ENCODE measurements around the gene ZNF346. TPM values are rescaled to one million over a fixed set of nuclear protein-coding genes. Genes with fewer than 3 reads are reported as not detected.

ZNF346 gene, protein sequence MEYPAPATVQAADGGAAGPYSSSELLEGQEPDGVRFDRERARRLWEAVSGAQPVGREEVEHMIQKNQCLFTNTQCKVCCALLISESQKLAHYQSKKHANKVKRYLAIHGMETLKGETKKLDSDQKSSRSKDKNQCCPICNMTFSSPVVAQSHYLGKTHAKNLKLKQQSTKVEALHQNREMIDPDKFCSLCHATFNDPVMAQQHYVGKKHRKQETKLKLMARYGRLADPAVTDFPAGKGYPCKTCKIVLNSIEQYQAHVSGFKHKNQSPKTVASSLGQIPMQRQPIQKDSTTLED
- 10 to 100 TPM; 20.9 to 23.8 TPM for total RNA-seq

DNA sequence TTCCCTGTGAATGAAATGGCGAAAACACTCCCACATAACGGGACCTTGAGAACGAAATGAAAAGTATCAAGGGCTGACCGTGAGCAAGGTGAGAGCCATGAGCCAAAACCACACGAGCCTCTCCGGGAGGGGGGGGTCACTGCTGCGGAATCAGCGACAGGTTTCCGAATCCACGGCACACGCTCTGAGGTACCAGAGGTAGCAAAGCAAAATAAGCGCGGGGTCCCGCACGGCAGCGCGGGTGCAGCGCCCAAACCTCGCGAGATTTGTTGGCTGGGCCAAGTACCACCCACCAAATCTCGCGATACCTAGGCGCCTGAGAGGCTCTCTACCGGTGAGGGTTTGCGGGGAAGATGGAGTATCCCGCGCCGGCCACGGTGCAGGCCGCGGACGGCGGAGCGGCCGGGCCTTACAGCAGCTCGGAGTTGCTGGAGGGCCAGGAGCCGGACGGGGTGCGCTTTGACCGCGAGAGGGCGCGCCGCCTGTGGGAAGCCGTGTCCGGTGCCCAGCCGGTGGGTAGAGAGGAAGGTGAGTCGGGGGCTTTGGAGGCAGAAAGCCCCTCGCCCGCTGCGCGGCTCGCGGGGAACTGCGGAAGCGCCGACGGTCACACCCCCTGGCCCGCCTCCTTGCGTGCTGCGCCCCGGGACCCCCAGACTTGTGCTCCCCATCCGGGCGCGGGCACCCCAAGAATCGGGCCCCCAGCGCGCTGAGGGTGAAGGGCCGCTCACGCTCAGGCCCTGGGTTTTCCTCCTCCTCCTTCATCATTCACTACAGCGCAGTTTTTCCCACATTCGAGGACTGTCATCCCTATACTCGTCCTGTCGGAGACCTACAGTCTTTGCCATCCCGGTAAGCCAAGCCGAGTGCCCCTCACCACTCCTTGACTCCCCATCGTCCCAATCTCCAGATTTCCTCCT is at the start of gene ZNF346:
Gene ZNF346, plus strand, starts transcription at position 311 of the 917 bp plus-strand sequence. Its CDS starts 43 bp downstream, at position 354.

DNA sequence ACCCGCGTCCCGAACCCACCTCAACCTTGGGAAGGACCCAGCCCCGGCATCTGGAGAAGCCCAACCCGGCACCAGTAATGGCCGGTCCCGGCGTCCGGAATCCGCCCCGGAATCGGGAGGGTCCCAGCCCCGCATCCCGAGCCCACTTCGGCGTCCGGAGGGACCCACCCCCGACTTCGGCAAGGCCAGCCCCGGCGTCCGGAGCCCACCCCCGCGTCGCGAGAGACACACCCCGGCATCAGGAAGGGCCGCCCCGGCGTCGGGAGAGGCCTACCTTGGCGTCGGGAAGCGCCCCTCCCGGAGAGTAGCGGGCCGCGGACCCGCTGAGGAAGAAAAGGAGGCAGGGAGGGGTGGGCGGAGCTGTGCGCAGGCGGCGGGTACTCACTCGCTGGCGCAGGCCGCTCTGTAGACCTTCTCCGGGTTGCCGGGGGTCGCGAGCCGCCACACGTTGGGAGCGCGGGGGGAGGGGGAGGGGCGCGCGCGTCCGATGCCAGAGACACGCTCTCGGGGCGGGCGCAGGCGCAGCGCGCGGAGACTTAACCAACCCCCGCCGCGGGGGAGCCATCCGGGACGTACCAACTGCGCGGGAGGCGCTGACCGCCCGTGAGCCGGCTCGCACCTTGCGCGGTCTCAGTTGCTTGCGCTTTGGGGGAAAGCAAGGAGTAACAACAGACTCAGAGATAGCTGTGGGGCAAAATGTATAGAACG is 16.1 kb upstream of the ZNF346 start, which contains the start of gene UIMC1:
Gene UIMC1, minus strand, starts transcription at position 515 of the 708 bp plus-strand sequence. CDS start 24,164 bp downstream, outside the sequence.

DNA sequence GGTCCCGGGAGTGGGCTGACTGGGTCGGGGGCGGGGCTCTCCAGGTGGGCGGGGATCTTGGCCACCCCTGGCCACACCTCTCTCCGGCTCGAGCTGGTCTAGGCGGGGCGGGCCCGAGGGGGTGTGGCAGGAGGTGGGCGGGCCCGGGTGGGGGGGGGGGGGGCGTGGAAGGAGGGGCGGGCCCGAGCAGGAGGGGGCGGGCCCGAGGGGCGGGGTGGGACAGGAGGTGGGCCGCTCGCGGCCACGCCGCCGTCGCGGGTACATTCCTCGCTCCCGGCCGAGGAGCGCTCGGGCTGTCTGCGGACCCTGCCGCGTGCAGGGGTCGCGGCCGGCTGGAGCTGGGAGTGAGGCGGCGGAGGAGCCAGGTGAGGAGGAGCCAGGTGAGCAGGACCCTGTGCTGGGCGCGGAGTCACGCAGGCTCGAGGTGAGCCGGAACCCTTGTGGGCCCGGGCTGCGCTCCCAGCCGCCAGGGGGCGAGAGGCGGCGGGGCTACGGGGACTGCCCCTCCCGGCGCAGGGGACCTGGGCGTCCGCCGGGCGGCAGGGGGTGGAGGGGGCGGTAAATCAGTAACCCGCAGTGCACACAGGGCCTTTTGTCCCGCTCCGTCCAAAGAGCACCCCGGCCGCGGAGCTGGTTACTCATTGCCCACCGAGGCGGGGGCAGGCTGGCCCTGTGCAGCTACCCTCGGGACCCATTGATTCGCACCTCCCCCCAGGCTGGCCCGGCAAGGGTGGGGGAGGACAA is 64.3 kb downstream of the ZNF346 start, which contains the start of gene FGFR4:
Gene FGFR4, plus strand, starts transcription at position 262 of the 744 bp plus-strand sequence. CDS start 2,688 bp downstream, outside the sequence.

Other genes starting within 250 kb of the ZNF346 start
- not detected for gene UNC5A, start 212.1 kb upstream of the ZNF346 start, total RNA-seq
- under 1 TPM in 1 of 2 experiments, not detected in 1; 0.18 TPM for gene HK3, start 123.3 kb upstream of the ZNF346 start, total RNA-seq
- 10 to 100 TPM; 54.3 to 56.0 TPM for gene UIMC1, start 15.9 kb upstream of the ZNF346 start, total RNA-seq
- under 1 TPM; 0.26 to 0.96 TPM for gene FGFR4, start 64.2 kb downstream of the ZNF346 start, total RNA-seq
- 10 to 100 TPM; 85.7 to 91.1 TPM for gene NSD1, start 111.1 kb downstream of the ZNF346 start, total RNA-seq

All from activated naive CD4-positive, alpha-beta T cell treated with anti-CD3 and anti-CD28 coated beads, Interleukin-2, amount 10 ng/mL, durations not matched to agents 5 hours and 36 hours (primary cell).